Activated naive CD8-positive, alpha-beta T cell treated with anti-CD3 and anti-CD28 coated beads for 36 hours (primary cell): Measurements from ENCODE around the gene C1orf116. TPM values are rescaled to one million over a fixed set of nuclear protein-coding genes. Genes with fewer than 3 reads are reported as not detected.

Source experiments
- DNase-seq: peaks from one replicate; pipeline ENCODE4 v3.0.0; 2021
- H3K27ac Mint-ChIP-seq: one replicate; pipeline ENCODE4 v1.8.0; 2022; ENCODE audit warnings: mild to moderate bottlenecking, moderate library complexity, mixed read lengths
- H3K27me3 Mint-ChIP-seq: one replicate; pipeline ENCODE4 v1.8.0; 2022; ENCODE audit warnings: mild to moderate bottlenecking, mixed read lengths
- H3K36me3 Mint-ChIP-seq: one replicate; pipeline ENCODE4 v1.8.0; 2021; ENCODE audit warnings: mild to moderate bottlenecking, mixed read lengths
- H3K4me1 Mint-ChIP-seq: one replicate; pipeline ENCODE4 v1.8.0; 2021; ENCODE audit warnings: mixed read lengths
- H3K4me3 Mint-ChIP-seq: one replicate; pipeline ENCODE4 v1.8.0; 2022; ENCODE audit warnings: mild to moderate bottlenecking, moderate library complexity, mixed read lengths
- H3K9me3 Mint-ChIP-seq: one replicate; pipeline ENCODE4 v1.8.0; 2022; ENCODE audit warnings: mixed read lengths
- total RNA-seq, 2 experiments: library from RNA; stranded (reverse); gene quantifications; one replicate each; pipeline ENCODE4 v1.2.3, GENCODE V29; 2021

Gene C1orf116
- total RNA-seq, 2 experiments from 2014 or later, result 0.08 TPM; not detected in 1

- Mint-ChIP-seq H3K9me3 (no peaks in the 10 kb centered on the region), H3K27ac (no peak overlapping the region), H3K4me3 (no peak overlapping the region), H3K36me3 (no peaks in the 10 kb centered on the region), H3K27me3 (peaks cover 9% of the 10 kb centered on the region), H3K4me1 (no peaks in the 10 kb centered on the region)
- DNase-seq, result no peak
These were observed 53.0 kb downstream of the C1orf116 start for GRCh38 chr1:206979379-206980043.

DNA sequence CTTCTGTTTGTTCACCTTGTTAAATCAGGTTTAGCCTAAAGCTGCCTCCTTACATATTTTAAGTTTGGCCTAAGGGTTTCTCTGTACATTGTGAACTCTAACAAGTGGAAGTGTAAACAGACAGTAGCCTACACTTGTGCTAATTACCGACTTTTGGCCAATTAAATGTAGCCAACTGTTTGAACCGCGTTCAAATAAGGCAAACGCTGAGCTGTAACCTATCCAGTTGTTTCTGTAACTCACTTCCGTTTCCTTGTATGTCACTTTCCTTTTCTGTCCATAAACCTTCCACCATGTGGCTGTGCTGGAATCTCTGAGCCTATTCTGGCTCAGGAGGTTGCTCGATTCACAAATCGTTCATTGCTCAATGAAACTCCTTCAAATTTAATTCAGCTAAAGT lies 54.3 kb downstream of the C1orf116 start:
- Mint-ChIP-seq H3K27me3 (peaks cover 5% of the 10 kb centered on the region), H3K9me3 (no peaks in the 10 kb centered on the region), H3K27ac (no peak overlapping the region), H3K4me1 (no peaks in the 10 kb centered on the region), H3K4me3 (no peak overlapping the region), H3K36me3 (no peaks in the 10 kb centered on the region)
- DNase-seq, result no peak

GRCh38 chr1:206975306-206975705 lies 57.2 kb downstream of the C1orf116 start:
- no peak for DNase-seq
- no peaks in the 10 kb centered on the region for H3K4me1 Mint-ChIP-seq
- no peak overlapping the region for H3K27ac Mint-ChIP-seq
- H3K27me3 Mint-ChIP-seq, result no peaks in the 10 kb centered on the region
- H3K36me3 Mint-ChIP-seq, result no peaks in the 10 kb centered on the region
- no peaks in the 10 kb centered on the region for H3K9me3 Mint-ChIP-seq
- H3K4me3 Mint-ChIP-seq, result no peak overlapping the region

DNA sequence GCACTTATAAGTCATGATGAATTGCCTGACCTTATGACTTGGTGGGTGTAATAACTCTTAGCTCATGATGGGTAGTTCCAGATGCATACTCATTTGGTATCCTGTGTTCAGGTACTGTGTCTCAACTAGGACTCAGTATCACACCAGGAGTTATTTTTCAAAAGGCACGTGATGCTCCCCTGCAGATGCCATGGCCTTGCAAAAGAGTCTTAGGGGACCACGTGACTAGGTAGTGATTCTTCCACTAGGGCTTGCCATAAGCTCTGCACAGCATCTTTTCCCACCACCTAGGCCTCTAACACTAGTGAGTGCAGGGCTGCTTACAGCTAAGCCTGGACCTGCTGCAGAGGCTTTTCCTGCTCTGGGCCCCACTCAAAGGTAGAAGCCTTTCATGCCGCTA lies 58.4 kb downstream of the C1orf116 start:
- H3K4me1 Mint-ChIP-seq, result no peaks in the 10 kb centered on the region
- no peak for DNase-seq
- H3K4me3 Mint-ChIP-seq, result no peak overlapping the region
- peaks cover 5% of the 10 kb centered on the region for H3K27me3 Mint-ChIP-seq
- H3K9me3 Mint-ChIP-seq, result no peaks in the 10 kb centered on the region
- H3K27ac Mint-ChIP-seq, result no peak overlapping the region
- H3K36me3 Mint-ChIP-seq, result no peaks in the 10 kb centered on the region

DNA sequence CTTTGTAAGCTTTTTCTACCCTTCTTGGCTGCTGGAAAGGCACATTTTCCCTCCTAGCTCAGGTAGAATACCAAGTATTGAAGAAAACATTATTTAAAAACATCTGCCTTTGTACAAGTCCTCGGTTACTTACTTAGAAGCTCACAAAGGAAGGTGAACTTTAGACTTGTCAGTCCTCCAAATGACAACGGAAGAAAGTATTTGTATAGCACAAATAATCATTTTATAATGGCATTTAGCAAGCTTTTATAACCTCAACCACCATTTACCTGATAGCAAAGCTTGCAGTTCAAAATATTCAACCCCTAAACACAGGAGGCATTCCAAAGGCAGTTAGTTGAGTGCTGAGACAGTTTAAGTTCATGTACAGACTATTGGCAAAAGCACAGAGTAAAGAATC lies 59.8 kb downstream of the C1orf116 start:
- no peak for DNase-seq
- peaks cover 5% of the 10 kb centered on the region for H3K27me3 Mint-ChIP-seq
- H3K36me3 Mint-ChIP-seq, result no peaks in the 10 kb centered on the region

DNA sequence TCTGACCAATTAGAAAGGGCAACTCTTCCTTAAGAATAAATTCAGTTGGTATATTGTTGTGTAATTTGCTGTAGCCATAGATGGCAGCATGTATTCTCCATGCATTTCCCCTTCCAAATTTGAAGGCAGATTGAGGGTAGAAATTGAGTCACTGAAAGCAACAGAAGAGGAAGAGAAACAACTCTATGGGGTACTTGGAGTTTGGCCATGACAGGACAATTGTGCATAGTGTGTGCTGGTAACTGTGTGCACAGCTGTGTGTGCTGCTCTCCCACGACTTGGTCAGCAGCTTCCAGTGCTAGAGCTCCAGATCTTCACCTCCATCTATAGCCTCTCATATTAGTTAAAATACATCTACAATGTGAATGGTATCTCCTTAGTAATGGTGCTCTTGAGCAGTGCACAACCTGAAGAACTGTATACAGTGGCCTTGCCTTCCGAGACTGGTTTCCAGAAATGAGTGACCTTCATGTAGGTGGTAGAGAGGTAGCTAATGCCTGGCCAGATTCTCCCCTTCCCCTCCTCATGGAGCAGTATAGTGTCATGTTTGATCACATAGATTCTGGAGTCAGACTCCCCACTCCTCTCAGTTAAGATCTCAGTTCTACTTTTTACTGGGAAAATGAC lies 61.4 kb downstream of the C1orf116 start:
- Mint-ChIP-seq H3K36me3 (no peaks in the 10 kb centered on the region), H3K4me3 (no peak overlapping the region), H3K4me1 (peaks cover 15% of the 10 kb centered on the region), H3K27me3 (peaks cover 5% of the 10 kb centered on the region), H3K9me3 (no peaks in the 10 kb centered on the region), H3K27ac (no peak overlapping the region)
- no peak for DNase-seq

More for the DNA sequence above, 59.8 kb downstream of the C1orf116 start:
- Mint-ChIP-seq H3K4me1 (peaks cover 7% of the 10 kb centered on the region), H3K4me3 (no peak overlapping the region), H3K27ac (no peak overlapping the region), H3K9me3 (no peaks in the 10 kb centered on the region)

- peaks cover 5% of the 10 kb centered on the region for H3K27me3 Mint-ChIP-seq
- H3K4me3 Mint-ChIP-seq, result no peak within 1 kb of the TSS
- H3K9me3 Mint-ChIP-seq, result no peaks in the 10 kb centered on the region
- no peaks in the 10 kb centered on the region for H3K36me3 Mint-ChIP-seq
- peaks cover 15% of the 10 kb centered on the region for H3K4me1 Mint-ChIP-seq
- DNase-seq, result no peak
- H3K27ac Mint-ChIP-seq, result no peak within 1 kb of the TSS
These were observed 62.1 kb downstream of the C1orf116 start, which contains the start of gene FCAMR for GRCh38 chr1:206970446-206970845. Gene FCAMR, minus strand, starts transcription at chr1:206970460. Its CDS starts 335 bp downstream, at chr1:206970125.

- Mint-ChIP-seq H3K4me3 (no peak overlapping the region), H3K36me3 (no peaks in the 10 kb centered on the region), H3K4me1 (peaks cover 15% of the 10 kb centered on the region), H3K9me3 (no peaks in the 10 kb centered on the region), H3K27ac (no peak overlapping the region), H3K27me3 (peaks cover 5% of the 10 kb centered on the region)
- DNase-seq, result no peak
These were observed 63.5 kb downstream of the C1orf116 start for GRCh38 chr1:206969090-206969489.

Other genes with a start within 250 kb of the C1orf116 start
- gene IL20, start 167.1 kb downstream of the C1orf116 start, total RNA-seq, result not detected
- under 1 TPM; 0.54 to 0.72 TPM for gene IL24, start 135.3 kb downstream of the C1orf116 start, total RNA-seq
- gene FCMR, start 110.8 kb downstream of the C1orf116 start, total RNA-seq, result 10 to 100 TPM; 42.9 to 45.5 TPM
- under 1 TPM; 0.08 to 0.10 TPM for gene PIGR, start 86.3 kb downstream of the C1orf116 start, total RNA-seq
- gene FCAMR, start 62.3 kb downstream of the C1orf116 start, total RNA-seq, result not detected
- 10 to 100 TPM; 10.8 to 10.9 TPM for gene YOD1, start 18.5 kb upstream of the C1orf116 start, total RNA-seq
- 1 to 10 TPM; 3.9 to 5.2 TPM for gene PFKFB2, start 20.5 kb upstream of the C1orf116 start, total RNA-seq
- 1 to 10 TPM; 1.2 to 1.6 TPM for gene C4BPB, start 56.1 kb upstream of the C1orf116 start, total RNA-seq
- not detected for gene C4BPA, start 71.5 kb upstream of the C1orf116 start, total RNA-seq